ENCODE results near the gene LEFTY1. TPM values are rescaled to one million over a fixed set of nuclear protein-coding genes. Genes with fewer than 3 reads are reported as not detected.

Gene LEFTY1
- polyA plus RNA-seq, 1 donor from 2014 or later = 4.1 TPM

DNA sequence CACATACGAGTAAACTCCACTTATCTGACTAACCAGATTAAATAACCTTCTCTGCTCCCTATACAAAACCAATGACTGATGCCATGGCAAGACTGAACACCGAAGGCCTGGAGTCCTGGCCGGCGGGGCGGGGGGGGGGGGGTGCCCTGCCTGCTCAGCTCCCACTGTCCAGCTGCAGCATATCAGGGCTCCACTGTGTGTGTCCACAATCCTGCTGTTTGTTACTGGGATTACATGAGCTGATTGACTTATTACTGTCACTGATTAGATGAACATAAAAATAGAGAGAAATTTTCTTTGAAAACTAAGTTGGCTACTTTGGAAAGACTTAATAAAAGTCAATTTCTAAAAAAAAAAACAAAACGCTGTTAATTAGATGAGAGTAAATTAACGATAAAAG, 31.7 kb downstream of the LEFTY1 start:
- Histone ChIP-seq H3F3A (ENCODE audit: insufficient read depth, low read length, poor library complexity, severe bottlenecking) (no peaks in the 10 kb centered on the region), H3K79me2 (replicated peaks; ENCODE audit: insufficient read depth, low read length) (no peaks in the 10 kb centered on the region), H3K27ac (ENCODE audit: low read length) (no peak overlapping the region), H3K27me3 (ENCODE audit: insufficient read depth, low read depth, low read length) (no peaks in the 10 kb centered on the region), H3K9me2 (ENCODE audit: insufficient read depth, low read length) (no peaks in the 10 kb centered on the region), H2AFZ (ENCODE audit: low read depth, low read length) (no peak overlapping the region), H3K9me3 (ENCODE audit: low read length) (no peaks in the 10 kb centered on the region), H3K36me3 (ENCODE audit: insufficient read depth, low read length) (no peaks in the 10 kb centered on the region), H3K4me2 (ENCODE audit: low read length) (no peak overlapping the region), H3K4me3 (ENCODE audit: low read length) (no peak overlapping the region), H3K9ac (ENCODE audit: low read length) (no peak overlapping the region), H4K20me1 (ENCODE audit: insufficient read depth) (no peaks in the 10 kb centered on the region)
- TF ChIP-seq POLR2AphosphoS5 (IDR thresholded peaks at IDR 0.05) (no peak), REST (IDR thresholded peaks at IDR 0.05; ENCODE audit: borderline replicate concordance) (no peak), TAF1 (IDR thresholded peaks at IDR 0.05; ENCODE audit: low read depth) (no peak), EZH2 (IDR thresholded peaks at IDR 0.05; ENCODE audit: borderline replicate concordance, insufficient read depth, low read length, poor library complexity, severe bottlenecking) (no peak), EP300 (conservative IDR thresholded peaks at IDR 0.05; ENCODE audit: poor library complexity, severe bottlenecking) (no peak), CTCF (IDR thresholded peaks at IDR 0.05; ENCODE audit: poor library complexity, severe bottlenecking) (no peak), RAD21 (conservative IDR thresholded peaks at IDR 0.05) (no peak), SMC3 (conservative IDR thresholded peaks at IDR 0.05; ENCODE audit: poor library complexity) (no peak), MXI1 (conservative IDR thresholded peaks at IDR 0.05; ENCODE audit: poor library complexity, severe bottlenecking) (no peak)

GRCh38 chr1:225855503-225856300, 33.2 kb downstream of the LEFTY1 start:
- Histone ChIP-seq H3K27me3 (ENCODE audit: insufficient read depth, low read depth, low read length) (no peaks in the 10 kb centered on the region), H3K27ac (ENCODE audit: low read length) (no peak overlapping the region), H3K79me2 (replicated peaks; ENCODE audit: insufficient read depth, low read length) (no peaks in the 10 kb centered on the region), H3K9me3 (ENCODE audit: low read length) (no peaks in the 10 kb centered on the region), H2AFZ (ENCODE audit: low read depth, low read length) (no peak overlapping the region), H3K4me2 (ENCODE audit: low read length) (no peak overlapping the region), H3K9me2 (ENCODE audit: insufficient read depth, low read length) (no peaks in the 10 kb centered on the region), H3K9ac (ENCODE audit: low read length) (no peak overlapping the region), H3F3A (ENCODE audit: insufficient read depth, low read length, poor library complexity, severe bottlenecking) (no peaks in the 10 kb centered on the region), H3K36me3 (ENCODE audit: insufficient read depth, low read length) (no peaks in the 10 kb centered on the region), H3K4me3 (ENCODE audit: low read length) (no peak overlapping the region), H4K20me1 (ENCODE audit: insufficient read depth) (no peaks in the 10 kb centered on the region)
- no peak for TF ChIP-seq EP300 (conservative IDR thresholded peaks at IDR 0.05; ENCODE audit: poor library complexity, severe bottlenecking)
- TF ChIP-seq TAF1 (IDR thresholded peaks at IDR 0.05; ENCODE audit: low read depth) = no peak
- TF ChIP-seq RAD21 (conservative IDR thresholded peaks at IDR 0.05) = no peak
- TF ChIP-seq EZH2 (IDR thresholded peaks at IDR 0.05; ENCODE audit: borderline replicate concordance, insufficient read depth, low read length, poor library complexity, severe bottlenecking) = no peak
- no peak for TF ChIP-seq MXI1 (conservative IDR thresholded peaks at IDR 0.05; ENCODE audit: poor library complexity, severe bottlenecking)
- no peak for TF ChIP-seq SMC3 (conservative IDR thresholded peaks at IDR 0.05; ENCODE audit: poor library complexity)
- TF ChIP-seq REST (IDR thresholded peaks at IDR 0.05; ENCODE audit: borderline replicate concordance) = no peak
- TF ChIP-seq POLR2AphosphoS5 (IDR thresholded peaks at IDR 0.05) = no peak
- no peak for TF ChIP-seq CTCF (IDR thresholded peaks at IDR 0.05; ENCODE audit: poor library complexity, severe bottlenecking)
